ENCODE results near the gene ZNF668. TPM values are rescaled to one million over a fixed set of nuclear protein-coding genes. Genes with fewer than 3 reads are reported as not detected.
"Not testable (repeated sequence)": the region's sequence is repeated elsewhere in the genome, so short reads cannot be mapped to it uniquely, and the experiment has no call there.

The ZNF668 gene
- total RNA-seq, 2 donors from 2014 or later: 6.9 to 10.9 TPM

- ATAC-seq (no peak), DNase-seq (no peak)
- intact Hi-C loops (cut with DNase I, micrococcal nuclease): no loop called here
These were observed 32.7 kb upstream of the ZNF668 start for GRCh38 chr16:31106509-31107464.

- peak; percentile 77 for ATAC-seq
- intact Hi-C loops (cut with DNase I, micrococcal nuclease): no loop called here
- DNase-seq: peak; percentile 86 to 87
These were observed 31.7 kb upstream of the ZNF668 start for GRCh38 chr16:31105677-31106213.

- ATAC-seq; DNase-seq; intact Hi-C loops (cut with DNase I, micrococcal nuclease): not testable (repeated sequence)
These were observed 27.0 kb upstream of the ZNF668 start for GRCh38 chr16:31100876-31101641.

- intact Hi-C loops (cut with DNase I, micrococcal nuclease): no loop called here
- DNase-seq (no peak), ATAC-seq (no peak)
These were observed 26.0 kb upstream of the ZNF668 start for GRCh38 chr16:31099860-31100638.

- peak; percentile 92 for ATAC-seq
- intact Hi-C loops (cut with DNase I, micrococcal nuclease): no loop called here
- DNase-seq: peak; percentile 94 to 96
These were observed 20.5 kb upstream of the ZNF668 start, which contains the start of gene VKORC1 for GRCh38 chr16:31094424-31095120. Gene VKORC1 (minus strand): TSS chr16:31094797. CDS start chr16:31094729, 68 bp downstream.

- no peak for DNase-seq
- peak; percentile 10 for ATAC-seq
- intact Hi-C loops (cut with DNase I, micrococcal nuclease): no loop called here
These were observed 20.0 kb upstream of the ZNF668 start for GRCh38 chr16:31094088-31094423.

- DNase-seq (no peak), ATAC-seq (no peak)
- intact Hi-C loops (cut with DNase I, micrococcal nuclease): no loop called here
These were observed 19.2 kb upstream of the ZNF668 start for GRCh38 chr16:31093132-31093703.

- intact Hi-C loops (cut with DNase I, micrococcal nuclease): no loop called here
- no peak for DNase-seq
- no peak for ATAC-seq
These were observed 18.3 kb upstream of the ZNF668 start for GRCh38 chr16:31092330-31092729.

GRCh38 chr16:31090540-31090939 lies 16.5 kb upstream of the ZNF668 start:
- DNase-seq (no peak), ATAC-seq (no peak)
- intact Hi-C loops (cut with DNase I, micrococcal nuclease): no loop called here

GRCh38 chr16:31089199-31089598 lies 15.2 kb upstream of the ZNF668 start:
- ATAC-seq: no peak
- intact Hi-C loops (cut with DNase I, micrococcal nuclease): no loop called here

GRCh38 chr16:31088459-31089183 lies 14.6 kb upstream of the ZNF668 start, which contains the start of gene PRSS53:
Gene PRSS53 (minus strand): TSS chr16:31088943. CDS start chr16:31088809, 134 bp downstream.
- ATAC-seq: no peak
- intact Hi-C loops (cut with DNase I, micrococcal nuclease): no loop called here
- DNase-seq: no peak

More at GRCh38 chr16:31089199-31089598, 15.2 kb upstream of the ZNF668 start:
- DNase-seq: no peak

- intact Hi-C loops (cut with DNase I, micrococcal nuclease): no loop called here
These were observed 13.9 kb upstream of the ZNF668 start for GRCh38 chr16:31087971-31088370.

GRCh38 chr16:31087481-31087880 lies 13.4 kb upstream of the ZNF668 start:
- DNase-seq (no peak), ATAC-seq (no peak)
- intact Hi-C loops (cut with DNase I, micrococcal nuclease): no loop called here

More at GRCh38 chr16:31087971-31088370, 13.9 kb upstream of the ZNF668 start:
- ATAC-seq: no peak
- DNase-seq: no peak

- DNase-seq (no peak), ATAC-seq (no peak)
- intact Hi-C loops (cut with DNase I, micrococcal nuclease): no loop called here
These were observed 12.5 kb upstream of the ZNF668 start for GRCh38 chr16:31086629-31086906.

- ATAC-seq (no peak), DNase-seq (no peak)
- intact Hi-C loops (cut with DNase I, micrococcal nuclease): no loop called here
These were observed 12.0 kb upstream of the ZNF668 start for GRCh38 chr16:31085873-31086628.

GRCh38 chr16:31085411-31085810 lies 11.4 kb upstream of the ZNF668 start:
- intact Hi-C loops (cut with DNase I, micrococcal nuclease): no loop called here
- DNase-seq (no peak), ATAC-seq (no peak)

Data from left colon (tissue), 2 donors.